Subcutaneous adipose tissue (tissue), 4 donors: ENCODE results near the gene ARPP19. TPM values are rescaled to one million over a fixed set of nuclear protein-coding genes. Genes with fewer than 3 reads are reported as not detected.

Source experiments
- CTCF ChIP-seq: fragments of 450-650 bp; IDR thresholded peaks from one replicate; pipeline ENCODE4 v1.5.1; 2016; ENCODE audit warnings: low read depth, mild to moderate bottlenecking, control low read depth, antibody characterized with exemption, moderate library complexity
- total RNA-seq, 4 donors: library from RNA; depleted of rRNA; stranded (reverse); fragments of >200 nt; gene quantifications; one replicate each; pipeline ENCODE4 v1.1.0, GENCODE V29; 2016

ARPP19 gene
- total RNA-seq, 4 donors from 2014 or later = 115 to 237 (median 147) TPM

GRCh38 chr15:52532427-52532826, 36.4 kb downstream of the ARPP19 start:
- TF ChIP-seq CTCF = no peak

GRCh38 chr15:52529940-52530339, 38.9 kb downstream of the ARPP19 start:
- no peak for TF ChIP-seq CTCF

GRCh38 chr15:52529341-52529924, 39.4 kb downstream of the ARPP19 start:
- no peak for TF ChIP-seq CTCF

- TF ChIP-seq CTCF = no peak
Observed at GRCh38 chr15:52528564-52529340, 40.1 kb downstream of the ARPP19 start, which contains the start of gene MYO5A. Gene MYO5A, minus strand, starts transcription at chr15:52528880. Its CDS starts 74 bp downstream, at chr15:52528806.

GRCh38 chr15:52527911-52528563, 40.8 kb downstream of the ARPP19 start:
- TF ChIP-seq CTCF = no peak

- no peak for TF ChIP-seq CTCF
Observed at GRCh38 chr15:52527196-52527910, 41.5 kb downstream of the ARPP19 start.
